ENCODE results near the gene COBL.

DNA sequence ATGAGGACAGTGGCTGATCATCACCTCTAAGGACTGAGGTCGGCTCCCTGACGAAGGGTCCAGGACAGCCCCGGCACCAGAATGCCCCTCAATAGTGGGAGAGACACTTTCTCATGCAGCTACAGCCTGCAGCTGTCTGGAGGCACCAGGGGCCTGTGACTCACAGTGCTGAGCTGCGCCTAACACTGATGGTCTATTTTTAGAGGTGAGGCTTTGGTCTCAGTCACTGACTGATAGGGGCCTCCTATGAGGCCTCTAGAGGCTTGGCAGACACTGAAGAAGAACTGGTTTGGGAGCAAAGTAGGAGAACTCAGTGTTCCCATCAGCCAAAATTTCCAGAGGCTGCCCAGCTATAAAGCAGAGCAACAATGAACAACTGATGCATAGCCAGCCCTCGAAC lies 130.1 kb downstream of the COBL start:
- no peak for TF ChIP-seq POLR2AphosphoS5 (IDR thresholded peaks at IDR 0.05; ENCODE audit: low read depth, low read length)
- TF ChIP-seq POLR2A (IDR thresholded peaks at IDR 0.05; ENCODE audit: low read depth, low read length), result no peak

Data from GM12892 (cell line).